Thoracic aorta (tissue), 2 donors: ENCODE data around the gene OR7G3. TPM values are rescaled to one million over a fixed set of nuclear protein-coding genes. Genes with fewer than 3 reads are reported as not detected.

Source experiments
- ATAC-seq: fragments of 150-250 bp; one replicate; pipeline ENCODE4 v1.8.0; 2017; ENCODE audit warnings: low read depth; ENCODE audit not compliant: insufficient number of reproducible peaks, low FRiP score
- DNase-seq: peaks from one replicate; pipeline ENCODE4 v3.0.0-alpha.2; 2020; ENCODE audit warnings: low spot score
- H3K27ac ChIP-seq, 2 donors: fragments of 200-600 bp; sonication (generic); 1 replicate in 1 of 2; 2 replicates in 1 of 2; pipeline ENCODE4 v1.5.1; 2016; ENCODE audit warnings: mild to moderate bottlenecking in 2 of 2, moderate library complexity in 2 of 2
- H3K27me3 ChIP-seq: fragments of 200-600 bp; sonication (generic); replicated peaks from 2 replicates; pipeline ENCODE4 v1.6.0; 2016; ENCODE audit warnings: mild to moderate bottlenecking; ENCODE audit not compliant: insufficient read depth
- H3K36me3 ChIP-seq: fragments of 200-600 bp; sonication (generic); one replicate; pipeline ENCODE4 v1.5.1; 2016
- H3K4me1 ChIP-seq, 2 donors: fragments of 200-600 bp; sonication (generic); 1 replicate in 1 of 2; 2 replicates in 1 of 2; pipeline versions ENCODE4 v1.5.1 to v1.6.0; 2016; ENCODE audit warnings: low read depth in 2 of 2, mild to moderate bottlenecking in 1 of 2; ENCODE audit not compliant: control insufficient read depth in 1 of 2
- H3K4me3 ChIP-seq: fragments of 200-600 bp; sonication (generic); 2 replicates; pipeline ENCODE4 v1.5.1; 2016; ENCODE audit warnings: mild to moderate bottlenecking
- H3K9me3 ChIP-seq: fragments of 200-600 bp; sonication (generic); 2 replicates; pipeline ENCODE4 v1.5.1; 2016
- CTCF ChIP-seq: fragments of 200-600 bp; sonication (generic); IDR thresholded peaks from one replicate; pipeline ENCODE4 v1.5.1; 2019; ENCODE audit warnings: antibody characterized with exemption
- total RNA-seq, 2 donors: library from RNA; depleted of rRNA; stranded (reverse); fragments of >200 nt; gene quantifications; one replicate each; pipeline versions ENCODE4 v1.1.0 to v1.2.3, GENCODE V29; 2016

Gene OR7G3
- not detected for total RNA-seq

- no peak within 1 kb of the TSS for H3K4me3 ChIP-seq
- H3K4me1 ChIP-seq = no peaks in the 10 kb centered on the region
- no peaks in the 10 kb centered on the region for H3K27me3 ChIP-seq
- no peak within 1 kb of the TSS for H3K27ac ChIP-seq
- no peak for TF ChIP-seq CTCF
- ATAC-seq (no peak), DNase-seq (no peak)
- H3K36me3 ChIP-seq = no peaks in the 10 kb centered on the region
- H3K9me3 ChIP-seq = no peaks in the 10 kb centered on the region
These were observed at the start of gene OR7G3 for GRCh38 chr19:9126900-9127405. OR7G3 (minus strand) TSS chr19:9126950; CDS start chr19:9126950, 0 bp downstream.

- Histone ChIP-seq H3K4me1 (no peaks in the 10 kb centered on the region), H3K9me3 (no peaks in the 10 kb centered on the region), H3K36me3 (no peaks in the 10 kb centered on the region), H3K27ac (no peak overlapping the region), H3K27me3 (no peaks in the 10 kb centered on the region), H3K4me3 (no peak overlapping the region)
- no peak for DNase-seq
- ATAC-seq = no peak
- no peak for TF ChIP-seq CTCF
These were observed 48.6 kb upstream of the OR7G3 start for GRCh38 chr19:9175326-9175725.

- Histone ChIP-seq H3K27ac (no peak overlapping the region), H3K9me3 (no peaks in the 10 kb centered on the region), H3K36me3 (no peaks in the 10 kb centered on the region), H3K27me3 (no peaks in the 10 kb centered on the region), H3K4me3 (no peak overlapping the region), H3K4me1 (no peaks in the 10 kb centered on the region)
- DNase-seq (no peak), ATAC-seq (no peak)
- no peak for TF ChIP-seq CTCF
These were observed 44.7 kb upstream of the OR7G3 start for GRCh38 chr19:9171393-9171991.

- Histone ChIP-seq H3K27me3 (no peaks in the 10 kb centered on the region), H3K4me3 (no peak overlapping the region), H3K9me3 (peaks cover 3% of the 10 kb centered on the region), H3K27ac (no peak overlapping the region), H3K36me3 (peaks cover 26% of the 10 kb centered on the region), H3K4me1 (no peaks in the 10 kb centered on the region)
- TF ChIP-seq CTCF = no peak
- ATAC-seq (no peak), DNase-seq (no peak)
These were observed 40.1 kb upstream of the OR7G3 start for GRCh38 chr19:9166846-9167245.

- Histone ChIP-seq H3K27me3 (no peaks in the 10 kb centered on the region), H3K27ac (no peak overlapping the region), H3K36me3 (peaks cover 42% of the 10 kb centered on the region), H3K4me3 (no peak overlapping the region), H3K4me1 (no peaks in the 10 kb centered on the region), H3K9me3 (peaks cover 13% of the 10 kb centered on the region)
- TF ChIP-seq CTCF = no peak
- ATAC-seq (no peak), DNase-seq (no peak)
These were observed 38.5 kb upstream of the OR7G3 start for GRCh38 chr19:9165261-9165660.
